Measurements from ENCODE around the gene NYNRIN. TPM values are rescaled to one million over a fixed set of nuclear protein-coding genes. Genes with fewer than 3 reads are reported as not detected.

Gene NYNRIN
- total and polyA plus RNA-seq, 3 experiments from 2014 or later = 0.02 to 0.04 TPM; not detected in 1

- peak overlapping the region in 1 of 7 donors; percentile 59 for H3K4me3 Mint-ChIP-seq
- POLR2A ChIA-PET = no interaction called here
Measured at GRCh38 chr14:24426150-24426911, 27.5 kb downstream of the NYNRIN start.

GRCh38 chr14:24426912-24427536 is 28.2 kb downstream of the NYNRIN start:
- H3K36me3 Mint-ChIP-seq = peaks cover 0 to 19% (median 2%) of the 10 kb centered on the region in 3 donors
- peak in 1 of 5 donors; percentile 29 for DNase-seq
- POLR2A ChIA-PET = no interaction called here

More at GRCh38 chr14:24426150-24426911, 27.5 kb downstream of the NYNRIN start:
- H3K27me3 Mint-ChIP-seq = no peaks in the 10 kb centered on the region
- H3K9me3 ChIP-seq (ENCODE audit: low read length) = no peaks in the 10 kb centered on the region
- H3K27ac ChIP-seq (ENCODE audit: low read depth, low read length) = no peak overlapping the region
- H3K4me1 ChIP-seq (ENCODE audit: insufficient read depth, low read length) = peaks cover 61% of the 10 kb centered on the region
- no peaks in the 10 kb centered on the region for H3K27me3 ChIP-seq (ENCODE audit: insufficient read depth, low read length, poor library complexity, severe bottlenecking)
- peaks cover 20 to 42% (median 31%) of the 10 kb centered on the region in 3 donors for H3K4me1 Mint-ChIP-seq
- no peaks in the 10 kb centered on the region for H3K36me3 ChIP-seq (ENCODE audit: insufficient read depth, low read length)
- CTCF ChIA-PET = interaction anchor here (1.5 to 22.1 kb wide), 5 partner anchors 11 to 184 kb away, joined by 3 to 486 read pairs (median 14); partner anchors contain the start of genes ADCY4, CIDEB, LTB4R2 and RIPK3
- H3K9me3 Mint-ChIP-seq = no peaks in the 10 kb centered on the region
- peak overlapping the region in 5 of 8 donors; percentile 37 to 71 (median 54) for H3K27ac Mint-ChIP-seq
- H3K36me3 Mint-ChIP-seq = peaks cover 0 to 12% (median 0%) of the 10 kb centered on the region in 3 donors
- H3K4me3 ChIP-seq (ENCODE audit: low read length) = no peak overlapping the region
- DNase-seq = no peak

GRCh38 chr14:24427537-24428508 is 29.0 kb downstream of the NYNRIN start:
- no peaks in the 10 kb centered on the region for H3K9me3 Mint-ChIP-seq
- no peak for DNase-seq
- Histone ChIP-seq H3K36me3 (ENCODE audit: insufficient read depth, low read length) (peaks cover 6% of the 10 kb centered on the region), H3K27ac (ENCODE audit: low read depth, low read length) (no peak overlapping the region), H3K9me3 (ENCODE audit: low read length) (no peaks in the 10 kb centered on the region), H3K4me1 (ENCODE audit: insufficient read depth, low read length) (peaks cover 62% of the 10 kb centered on the region), H3K27me3 (ENCODE audit: insufficient read depth, low read length, poor library complexity, severe bottlenecking) (no peaks in the 10 kb centered on the region), H3K4me3 (ENCODE audit: low read length) (no peak overlapping the region)
- peaks cover 0 to 24% (median 3%) of the 10 kb centered on the region in 3 donors for H3K36me3 Mint-ChIP-seq
- POLR2A ChIA-PET = interaction anchor here (3.3 to 4.4 kb wide), 2 partner anchors 15 to 128 kb away, joined by 13 to 54 read pairs; partner anchors contain the start of genes DHRS1, NOP9 and SDR39U1
- peak overlapping the region in 7 of 8 donors; percentile 48 to 87 (median 79) for H3K27ac Mint-ChIP-seq
- peaks cover 27 to 51% (median 40%) of the 10 kb centered on the region in 3 donors for H3K4me1 Mint-ChIP-seq
- CTCF ChIA-PET = interaction anchor here (0.9 to 22.1 kb wide), 4 partner anchors 15 to 119 kb away, joined by 3 to 486 read pairs (median 26); partner anchors contain the start of genes ADCY4, CIDEB, LTB4R2 and RIPK3
- H3K27me3 Mint-ChIP-seq = no peaks in the 10 kb centered on the region
- H3K4me3 Mint-ChIP-seq = peak overlapping the region in 3 of 7 donors; percentile 22 to 50 (median 25)

More at GRCh38 chr14:24426912-24427536, 28.2 kb downstream of the NYNRIN start:
- Mint-ChIP-seq H3K4me3 (peak overlapping the region in 1 of 7 donors; percentile 59), H3K27me3 (no peaks in the 10 kb centered on the region), H3K4me1 (peaks cover 27 to 49% (median 38%) of the 10 kb centered on the region in 3 donors), H3K9me3 (no peaks in the 10 kb centered on the region), H3K27ac (peak overlapping the region in 4 of 8 donors; percentile 25 to 72 (median 62))
- Histone ChIP-seq H3K36me3 (ENCODE audit: insufficient read depth, low read length) (no peaks in the 10 kb centered on the region), H3K9me3 (ENCODE audit: low read length) (no peaks in the 10 kb centered on the region), H3K27ac (ENCODE audit: low read depth, low read length) (no peak overlapping the region), H3K4me3 (ENCODE audit: low read length) (no peak overlapping the region), H3K27me3 (ENCODE audit: insufficient read depth, low read length, poor library complexity, severe bottlenecking) (no peaks in the 10 kb centered on the region), H3K4me1 (ENCODE audit: insufficient read depth, low read length) (peaks cover 68% of the 10 kb centered on the region)
- CTCF ChIA-PET = interaction anchor here (5.9 to 22.1 kb wide), 2 partner anchors 91 to 118 kb away, joined by 48 to 486 read pairs; partner anchors contain the start of genes ADCY4, CIDEB, LTB4R2 and RIPK3

- CTCF ChIA-PET = interaction anchor here (1.2 to 22.1 kb wide), 5 partner anchors 10 to 120 kb away, joined by 3 to 486 read pairs (median 26); partner anchors contain the start of genes ADCY4, CIDEB, LTB4R2 and RIPK3
- Mint-ChIP-seq H3K9me3 (no peaks in the 10 kb centered on the region), H3K36me3 (peaks cover 0 to 34% (median 7%) of the 10 kb centered on the region in 3 donors), H3K4me1 (peaks cover 27 to 56% (median 44%) of the 10 kb centered on the region in 3 donors), H3K4me3 (peak overlapping the region; percentile 84 to 95 (median 89)), H3K27ac (peak overlapping the region; percentile 77 to 100 (median 99)), H3K27me3 (no peaks in the 10 kb centered on the region)
- Histone ChIP-seq H3K4me3 (ENCODE audit: low read length) (peak overlapping the region; percentile 68), H3K27me3 (ENCODE audit: insufficient read depth, low read length, poor library complexity, severe bottlenecking) (no peaks in the 10 kb centered on the region), H3K36me3 (ENCODE audit: insufficient read depth, low read length) (peaks cover 15% of the 10 kb centered on the region), H3K27ac (ENCODE audit: low read depth, low read length) (peak overlapping the region; percentile 96), H3K9me3 (ENCODE audit: low read length) (no peaks in the 10 kb centered on the region), H3K4me1 (ENCODE audit: insufficient read depth, low read length) (peaks cover 60% of the 10 kb centered on the region)
- DNase-seq = no peak
- POLR2A ChIA-PET = interaction anchor here (1.5 to 4.4 kb wide), 3 partner anchors 14 to 129 kb away, joined by 5 to 54 read pairs (median 13); partner anchors contain the start of genes CIDEB, DHRS1, NOP9 and SDR39U1
Measured at GRCh38 chr14:24428628-24429394, 30.0 kb downstream of the NYNRIN start.

GRCh38 chr14:24429395-24430142 is 30.8 kb downstream of the NYNRIN start, which contains the start of the genes CBLN3 and KHNYN:
TSS of gene CBLN3 (minus strand) at chr14:24429668. CDS start at chr14:24429054, 614 bp downstream.
TSS of gene KHNYN (plus strand) at chr14:24429954. CDS start at chr14:24430731, 777 bp downstream.
- Mint-ChIP-seq H3K9me3 (no peaks in the 10 kb centered on the region), H3K27me3 (no peaks in the 10 kb centered on the region), H3K36me3 (peaks cover 0 to 40% (median 7%) of the 10 kb centered on the region in 3 donors), H3K4me3 (peak within 1 kb of the TSS; percentile 89 to 95 (median 91)), H3K27ac (peak within 1 kb of the TSS; percentile 77 to 100 (median 99)), H3K4me1 (peaks cover 27 to 56% (median 44%) of the 10 kb centered on the region in 3 donors)
- CTCF ChIA-PET = interaction anchor here (0.6 to 22.1 kb wide), 10 partner anchors 11 to 213 kb away, joined by 3 to 486 read pairs (median 18); partner anchors contain the start of genes ADCY4, CIDEB, LTB4R2 and MDP1
- H3K4me1 ChIP-seq (ENCODE audit: insufficient read depth, low read length) = peaks cover 60% of the 10 kb centered on the region
- peak within 1 kb of the TSS; percentile 96 for H3K27ac ChIP-seq (ENCODE audit: low read depth, low read length)
- no peaks in the 10 kb centered on the region for H3K27me3 ChIP-seq (ENCODE audit: insufficient read depth, low read length, poor library complexity, severe bottlenecking)
- H3K9me3 ChIP-seq (ENCODE audit: low read length) = no peaks in the 10 kb centered on the region
- POLR2A ChIA-PET = interaction anchor here (0.6 to 4.4 kb wide), 23 partner anchors 10 to 796 kb away, joined by 3 to 78 read pairs (median 5); partner anchors contain the start of genes CHMP4A, CIDEB, DCAF11 and DHRS1
- peaks cover 15% of the 10 kb centered on the region for H3K36me3 ChIP-seq (ENCODE audit: insufficient read depth, low read length)
- H3K4me3 ChIP-seq (ENCODE audit: low read length) = peak within 1 kb of the TSS; percentile 82
- DNase-seq = peak; percentile 82 to 93 (median 86)
